Epidermal melanocyte (primary cell): ENCODE data around the gene CLDND2.
"Not testable (repeated sequence)": the region's sequence is repeated elsewhere in the genome, so short reads cannot be mapped to it uniquely, and the experiment has no call there.

ENCODE experiments used
- DNase-seq: peaks from one replicate; pipeline ENCODE4 v3.0.0; 2011; ENCODE audit warnings: low spot score; ENCODE audit not compliant: insufficient read length

The CLDND2 gene, protein sequence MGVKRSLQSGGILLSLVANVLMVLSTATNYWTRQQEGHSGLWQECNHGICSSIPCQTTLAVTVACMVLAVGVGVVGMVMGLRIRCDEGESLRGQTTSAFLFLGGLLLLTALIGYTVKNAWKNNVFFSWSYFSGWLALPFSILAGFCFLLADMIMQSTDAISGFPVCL

DNA sequence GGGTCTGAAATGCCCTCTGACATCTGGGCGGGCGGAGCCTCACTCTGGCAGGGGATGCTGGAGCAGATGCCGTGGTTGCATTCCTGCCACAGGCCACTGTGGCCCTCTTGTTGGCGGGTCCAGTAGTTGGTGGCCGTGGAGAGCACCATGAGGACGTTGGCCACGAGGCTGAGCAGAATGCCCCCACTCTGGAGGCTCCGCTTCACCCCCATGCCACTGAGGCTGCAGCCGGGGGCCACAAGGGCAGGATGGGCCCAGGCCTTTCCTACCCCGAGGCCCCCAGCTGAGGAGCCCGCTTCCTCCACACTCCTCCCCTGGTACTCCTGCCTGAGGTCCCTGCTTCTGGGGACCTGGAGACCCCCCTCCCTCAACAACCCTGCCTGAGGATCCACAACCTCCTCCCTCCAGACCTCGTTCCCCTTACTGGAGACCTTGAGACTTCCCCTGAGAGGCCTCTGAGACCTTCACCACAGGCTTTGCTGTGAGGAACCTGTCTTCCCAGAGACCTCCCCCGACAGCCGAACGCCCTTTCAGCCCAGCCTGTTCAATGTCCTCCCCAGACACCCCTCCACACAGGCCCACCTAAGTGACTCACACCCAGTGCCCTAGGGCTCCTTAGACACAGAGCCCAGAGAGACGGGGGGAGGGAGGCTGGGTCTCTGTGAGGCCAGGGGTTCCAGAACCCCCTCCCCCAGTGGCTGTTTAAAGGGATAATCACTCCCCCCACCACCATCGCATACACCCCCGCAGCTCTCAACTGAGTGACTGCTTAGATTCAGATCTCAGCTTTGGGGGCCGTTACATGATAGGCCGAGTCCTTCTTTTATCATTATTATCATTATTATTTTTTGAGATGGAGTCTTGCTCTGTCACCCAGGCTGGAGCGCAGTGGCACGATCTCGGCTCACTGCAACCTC is at the start of gene CLDND2:
Gene CLDND2 (minus strand): TSS at position 638 of the 917 bp plus-strand sequence. CDS start 426 bp downstream, at position 212.
- no peak for DNase-seq

GRCh38 chr19:51417810-51418157 is 49.0 kb upstream of the CLDND2 start:
- no peak for DNase-seq

DNA sequence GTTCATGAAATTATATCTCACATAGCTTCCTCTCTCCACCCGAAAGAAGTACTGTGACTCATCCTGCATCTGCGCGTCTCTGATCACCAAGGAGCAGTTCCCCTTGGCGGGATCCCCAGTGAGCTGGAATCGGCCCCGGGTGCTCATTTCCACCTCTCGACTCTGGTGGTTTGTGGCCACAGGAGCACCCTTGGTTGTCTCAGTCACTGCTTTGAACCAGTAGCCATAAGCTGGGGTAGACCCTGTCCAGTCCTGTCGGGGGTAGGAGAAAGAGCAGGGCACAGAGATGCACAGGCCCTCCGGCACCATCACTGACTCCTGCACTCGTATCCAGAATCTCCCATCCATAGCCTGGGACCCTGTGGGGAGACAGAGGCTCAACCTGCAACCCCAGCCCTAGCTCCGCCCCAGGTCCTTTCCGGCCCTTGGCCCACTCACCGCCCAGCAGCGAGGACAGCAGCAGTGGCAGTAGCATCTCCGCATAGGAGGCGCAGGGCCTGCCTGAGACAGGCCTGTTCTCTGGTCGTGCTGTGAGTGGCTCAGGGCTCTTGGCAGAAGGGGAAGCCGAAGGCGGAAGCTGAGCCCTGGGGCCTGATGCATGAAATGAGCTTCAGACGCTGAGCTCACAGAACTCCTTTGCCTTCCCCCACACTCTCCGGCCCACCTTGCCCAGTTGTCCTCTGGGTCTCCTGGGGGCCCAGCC is 48.5 kb upstream of the CLDND2 start, which contains the start of gene SIGLEC10:
Gene SIGLEC10 (minus strand): TSS at position 536 of the 703 bp plus-strand sequence. CDS start 61 bp downstream, at position 475.
- no peak for DNase-seq

- not testable (repeated sequence) for DNase-seq
Measured at GRCh38 chr19:51416422-51416821, 47.6 kb upstream of the CLDND2 start.

DNA sequence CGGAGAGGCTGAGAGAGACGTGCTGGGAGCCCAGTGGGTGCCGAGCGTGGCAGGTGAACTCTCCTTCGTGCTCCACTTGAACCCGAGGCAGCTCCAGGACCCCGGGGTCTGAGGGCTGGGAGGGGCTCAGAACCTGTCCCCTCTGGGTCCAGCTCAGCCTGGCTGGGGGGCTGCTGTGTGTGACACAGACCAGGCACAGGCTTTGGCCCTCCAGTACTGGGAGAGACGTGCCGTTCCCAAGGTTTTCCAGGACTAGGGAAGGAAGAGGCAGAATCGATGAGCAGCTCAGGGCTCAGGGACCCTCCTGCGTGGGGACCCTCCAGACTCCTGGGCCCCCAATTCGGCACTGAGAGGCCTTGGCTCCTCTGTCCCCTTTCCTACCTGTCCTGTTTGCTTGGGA is 46.4 kb upstream of the CLDND2 start:
- DNase-seq: no peak

GRCh38 chr19:51410950-51411748 is 42.3 kb upstream of the CLDND2 start:
- no peak for DNase-seq

DNA sequence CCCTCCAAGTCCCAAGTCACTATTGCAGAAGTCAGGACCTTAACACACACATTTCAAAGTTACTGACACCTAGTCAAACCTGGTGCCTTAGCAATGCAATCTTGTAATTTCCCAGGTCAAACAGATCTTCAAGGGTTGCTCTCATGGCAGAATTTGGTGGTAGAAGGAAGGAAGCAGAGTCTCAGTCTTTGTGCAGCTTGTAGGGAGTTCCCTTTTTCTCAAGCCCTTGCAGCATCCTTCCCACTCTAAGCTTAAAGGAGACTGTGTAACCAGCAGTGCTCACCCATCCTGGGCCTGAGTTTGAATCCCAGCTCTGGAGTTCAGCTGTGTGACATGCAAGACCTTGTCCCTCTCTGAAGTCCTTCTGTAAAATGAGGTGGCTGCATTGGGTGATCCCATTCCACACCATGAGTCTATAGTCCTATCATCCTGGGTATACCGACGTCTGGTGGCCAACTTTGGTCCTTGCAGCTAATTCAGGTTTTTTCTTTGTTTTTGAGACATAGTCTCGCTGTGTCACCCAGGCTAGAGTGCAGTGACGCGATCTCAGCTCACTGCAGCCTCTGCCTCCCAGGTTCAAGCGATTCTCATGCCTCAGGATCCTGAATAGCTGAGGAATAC is 38.8 kb upstream of the CLDND2 start:
- no peak for DNase-seq

- no peak for DNase-seq
Measured at GRCh38 chr19:51402117-51402516, 33.3 kb upstream of the CLDND2 start.

- DNase-seq: not testable (repeated sequence)
Measured at GRCh38 chr19:51399936-51400335, 31.1 kb upstream of the CLDND2 start.

DNA sequence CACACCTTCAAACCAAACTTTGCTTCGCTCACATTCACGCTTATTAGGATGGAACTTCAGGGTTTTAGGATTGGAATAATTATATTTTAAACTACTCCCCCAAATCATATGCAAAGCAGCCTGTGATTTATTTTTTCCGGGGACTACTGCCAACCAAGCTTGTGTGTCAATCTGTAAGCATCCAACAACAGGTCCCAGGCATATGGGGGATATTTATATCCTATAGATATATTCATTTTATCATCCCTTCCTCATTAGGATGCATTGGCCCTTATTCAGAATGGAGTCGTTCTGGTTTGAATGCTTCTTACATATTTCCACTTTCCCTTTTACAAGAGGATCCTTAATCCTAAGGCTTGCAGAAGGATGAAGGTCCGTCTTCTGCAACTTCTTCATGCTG is 30.4 kb upstream of the CLDND2 start:
- no peak for DNase-seq

- peak; percentile 51 for DNase-seq
Measured at GRCh38 chr19:51398096-51398704, 29.4 kb upstream of the CLDND2 start.

DNA sequence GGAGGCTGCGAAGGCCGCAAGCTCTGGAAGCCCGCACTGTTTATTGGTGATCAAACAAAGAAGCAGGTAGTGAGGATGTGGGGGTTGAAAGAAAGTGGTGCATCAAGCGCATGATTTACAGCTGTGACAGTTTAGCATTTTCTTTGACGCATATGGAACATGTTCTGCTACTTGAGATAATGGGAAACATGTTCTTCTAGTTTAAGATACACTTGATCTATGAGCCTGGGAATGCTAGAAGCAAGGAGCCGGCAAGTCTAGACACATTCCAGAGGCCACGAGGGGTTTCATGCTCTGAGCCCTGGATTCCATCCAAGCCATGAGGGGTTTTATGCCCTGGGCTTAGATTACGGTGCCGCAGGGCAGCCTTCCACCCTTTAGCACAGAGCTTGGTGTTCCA is 28.6 kb upstream of the CLDND2 start:
- not testable (repeated sequence) for DNase-seq

- DNase-seq: no peak
Measured at GRCh38 chr19:51396175-51396574, 27.4 kb upstream of the CLDND2 start.

DNA sequence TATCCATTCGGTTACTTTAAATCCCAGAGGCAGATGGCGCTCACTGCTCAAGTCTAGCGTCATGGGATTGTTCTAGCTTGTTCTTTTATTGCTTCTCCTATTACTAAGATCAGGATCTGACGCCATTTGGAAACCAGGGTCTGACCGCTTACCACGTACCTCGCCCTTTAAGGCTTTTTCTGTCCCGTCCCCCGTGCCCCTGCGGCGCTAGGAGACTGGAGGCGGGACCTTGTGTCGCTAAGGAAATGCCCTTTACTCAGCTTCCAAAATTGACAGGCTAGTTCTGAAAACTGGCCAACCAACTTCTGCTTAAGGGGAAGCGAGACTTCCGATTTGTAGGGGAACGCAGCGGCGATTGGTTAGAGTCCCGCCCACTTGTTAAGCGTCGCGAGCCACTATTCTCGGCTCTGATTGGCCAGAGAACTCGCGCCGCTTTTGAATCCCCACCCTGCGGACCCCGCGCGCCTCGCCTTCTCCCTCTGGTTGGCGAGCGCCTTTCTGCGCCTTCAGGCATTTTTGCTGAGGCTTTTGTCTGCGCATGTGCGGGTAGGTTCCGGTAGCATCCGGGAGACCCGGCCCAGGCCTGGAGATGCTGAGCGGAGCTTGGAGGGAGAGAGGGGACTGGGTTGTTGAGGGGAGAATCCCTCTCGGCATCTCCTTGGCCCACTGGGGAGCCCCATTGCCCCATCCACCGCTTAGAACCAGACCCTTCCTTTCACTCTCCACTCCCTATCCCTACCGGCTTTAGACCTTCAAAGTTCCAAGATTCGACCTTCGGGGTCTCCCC is 25.4 kb upstream of the CLDND2 start:
- peak; percentile 99 for DNase-seq

- DNase-seq: no peak
Measured at GRCh38 chr19:51392701-51393100, 23.9 kb upstream of the CLDND2 start.

DNA sequence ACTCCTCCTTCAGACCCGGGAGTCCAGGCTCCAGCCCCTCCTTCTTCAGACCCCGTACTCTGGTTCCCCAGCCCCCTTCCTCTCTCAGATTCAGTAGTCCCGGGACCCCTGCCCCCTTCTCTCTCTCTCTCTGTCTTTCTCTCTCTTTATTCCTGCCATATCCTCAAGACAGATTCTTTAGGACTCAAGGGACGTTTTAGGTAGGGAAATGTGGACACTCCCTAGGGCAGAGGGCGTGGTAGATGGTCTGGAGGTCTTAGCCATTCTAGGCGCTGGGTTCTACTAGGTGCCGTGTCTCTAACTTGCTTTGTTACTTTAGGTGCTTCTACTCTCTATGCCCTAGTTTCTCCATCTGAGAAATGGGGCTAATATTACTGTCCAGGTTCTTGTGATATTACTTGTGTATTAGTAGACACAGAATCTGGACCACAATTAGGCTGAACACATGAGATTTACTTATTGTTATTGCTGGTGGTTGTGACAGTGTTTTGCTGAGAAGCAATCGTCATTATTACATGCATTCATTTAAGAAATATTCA is 22.3 kb upstream of the CLDND2 start:
- DNase-seq: no peak

DNA sequence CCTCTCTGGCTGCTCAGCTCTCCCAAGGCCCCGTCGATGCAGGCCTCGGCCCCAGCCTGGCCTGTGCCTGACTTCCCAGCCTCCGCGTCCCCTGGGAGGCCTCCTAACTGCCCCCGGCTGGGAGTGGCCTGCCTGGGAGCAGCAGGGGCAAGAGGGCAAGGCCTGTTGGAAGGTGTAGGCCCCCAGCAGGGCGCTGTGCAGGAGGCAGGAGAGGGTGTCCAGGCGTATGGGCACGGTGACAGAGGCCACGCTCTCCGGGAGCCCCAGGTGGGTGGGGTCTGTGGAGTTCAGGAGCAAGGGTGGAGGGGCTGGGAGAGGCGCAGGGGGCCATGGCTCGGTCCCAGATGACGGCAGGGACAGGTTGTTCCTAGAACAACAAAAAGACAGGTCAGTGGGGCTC is 20.3 kb upstream of the CLDND2 start:
- DNase-seq: no peak

DNA sequence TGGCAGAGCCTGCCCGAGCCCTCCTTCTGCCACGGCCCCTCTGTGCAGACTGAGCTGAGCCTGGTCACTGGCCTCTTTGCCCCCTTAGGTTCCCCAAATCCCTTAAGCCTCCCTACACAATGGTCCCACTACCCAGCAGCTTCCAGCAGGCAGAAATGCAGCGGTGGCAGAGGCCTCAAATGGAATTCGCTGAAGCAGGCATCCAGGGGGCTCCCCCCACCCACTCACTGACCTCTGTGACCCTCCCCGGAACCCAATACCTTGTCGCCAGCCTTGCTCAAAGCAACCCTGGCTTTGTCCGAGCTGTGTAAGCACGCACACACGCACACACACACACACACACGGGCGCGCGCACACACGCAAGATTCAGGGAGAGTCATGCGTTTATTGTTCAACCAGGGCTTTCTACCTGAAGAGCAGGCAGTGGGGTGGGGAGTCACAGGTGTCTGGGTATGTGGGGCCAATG is 19.2 kb upstream of the CLDND2 start, which contains the start of gene LIM2:
Gene LIM2 (minus strand): TSS at position 51 of the 466 bp plus-strand sequence. CDS start 531 bp downstream, outside the sequence.
- no peak for DNase-seq
